AG04450 (cell line): ENCODE data around the gene LIN28B. TPM values are rescaled to one million over a fixed set of nuclear protein-coding genes. Genes with fewer than 3 reads are reported as not detected.
"Not testable (repeated sequence)": the region's sequence is repeated elsewhere in the genome, so short reads cannot be mapped to it uniquely, and the experiment has no call there.

Source experiments
- CTCF ChIA-PET: fragments of 300-600, 350-600 bp; formaldehyde crosslinking; extraction: SDS; loops from one replicate; lab custom pipeline; 2022; ENCODE audit warnings: antibody characterized with exemption, inconsistent platforms; lab: Charles Lee
- POLR2A ChIA-PET: fragments of 350-600 bp; formaldehyde crosslinking; extraction: SDS; loops from one replicate; lab custom pipeline; 2021; ENCODE audit warnings: antibody characterized with exemption, inconsistent platforms; lab: Yijun Ruan, JAX
- DNase-seq: peaks from one replicate; pipeline ENCODE4 v3.0.0-alpha.2; 2011; ENCODE audit warnings: low read depth, low spot score
- H3K27ac ChIP-seq: one replicate; pipeline ENCODE4 v1.5.1; 2012; ENCODE audit warnings: low read depth, low read length, control low read depth
- H3K27me3 ChIP-seq: one replicate; pipeline ENCODE4 v1.6.0; 2012; ENCODE audit warnings: low read length; ENCODE audit not compliant: control insufficient read depth, insufficient read depth
- H3K4me3 ChIP-seq: 2 replicates; pipeline ENCODE4 v1.5.1; 2011; ENCODE audit warnings: mild to moderate bottlenecking, low read depth, low read length, control low read depth
- H3K9me3 ChIP-seq: 2 replicates; pipeline ENCODE4 v1.5.1; 2012; ENCODE audit warnings: low read length; ENCODE audit not compliant: control insufficient read depth, insufficient read depth
- CTCF ChIP-seq: IDR thresholded peaks from 2 replicates; pipeline ENCODE4 v1.5.1; 2011; ENCODE audit warnings: low read depth, low read length, control low read depth, inconsistent platforms
- polyA plus RNA-seq: library from polyadenylated mRNA; depleted of rRNA; stranded (reverse); fragments of >200 nt; gene quantifications from 2 replicates; pipeline ENCODE4 v1.2.3, GENCODE V29; 2011

Gene LIN28B
- polyA plus RNA-seq, 1 experiment, result not detected

- no peak for DNase-seq
- Histone ChIP-seq H3K27me3 (no peaks in the 10 kb centered on the region), H3K27ac (no peak overlapping the region), H3K9me3 (no peaks in the 10 kb centered on the region), H3K4me3 (no peak overlapping the region)
- ChIA-PET POLR2A (interaction anchor here (0.5 kb wide), 1 partner anchor 11 kb away, joined by 3 read pairs; no protein-coding TSS in a partner anchor), CTCF (interaction anchor here (0.6 kb wide), 1 partner anchor 216 kb away, joined by 4 read pairs; no protein-coding TSS in a partner anchor)
- TF ChIP-seq CTCF, result no peak
Observed at GRCh38 chr6:104986625-104987024, 29.7 kb downstream of the LIN28B start.

- POLR2A ChIA-PET, result no interaction called here
- CTCF ChIA-PET, result interaction anchor here (1.0 kb wide), 1 partner anchor 10 kb away, joined by 3 read pairs; no protein-coding TSS in a partner anchor
- no peak for DNase-seq
- H3K4me3 ChIP-seq, result no peak overlapping the region
- TF ChIP-seq CTCF, result no peak
- no peak overlapping the region for H3K27ac ChIP-seq
- no peaks in the 10 kb centered on the region for H3K27me3 ChIP-seq
- no peaks in the 10 kb centered on the region for H3K9me3 ChIP-seq
Observed at GRCh38 chr6:104987218-104987617, 30.3 kb downstream of the LIN28B start.

- POLR2A ChIA-PET, result no interaction called here
- no peak for DNase-seq
- no peak for TF ChIP-seq CTCF
- Histone ChIP-seq H3K4me3 (no peak overlapping the region), H3K27ac (no peak overlapping the region), H3K9me3 (no peaks in the 10 kb centered on the region), H3K27me3 (no peaks in the 10 kb centered on the region)
- CTCF ChIA-PET, result no interaction called here
Observed at GRCh38 chr6:104990085-104990484, 33.2 kb downstream of the LIN28B start.

GRCh38 chr6:104991062-104991461, 34.2 kb downstream of the LIN28B start:
- H3K9me3 ChIP-seq, H3K4me3 ChIP-seq, POLR2A ChIA-PET, DNase-seq, H3K27ac ChIP-seq, CTCF ChIA-PET, H3K27me3 ChIP-seq: not testable (repeated sequence)

GRCh38 chr6:104993576-104993975, 36.7 kb downstream of the LIN28B start:
- H3K4me3 ChIP-seq, H3K27me3 ChIP-seq, DNase-seq, H3K9me3 ChIP-seq, H3K27ac ChIP-seq, POLR2A ChIA-PET: not testable (repeated sequence)
- CTCF ChIA-PET, result interaction anchor here (2.7 kb wide), 1 partner anchor 84 kb away, joined by 11 read pairs; no protein-coding TSS in a partner anchor

- ChIA-PET CTCF (interaction anchor here (1.3 to 3.4 kb wide), 2 partner anchors 82 to 427 kb away, joined by 3 to 27 read pairs; no protein-coding TSS in a partner anchor), POLR2A (no interaction called here)
- no peak overlapping the region for H3K27ac ChIP-seq
Observed at GRCh38 chr6:104995989-104996617, 39.2 kb downstream of the LIN28B start.

More at GRCh38 chr6:104995989-104996617, 39.2 kb downstream of the LIN28B start:
- DNase-seq, result no peak
- no peak for TF ChIP-seq CTCF
- Histone ChIP-seq H3K4me3 (no peak overlapping the region), H3K27me3 (no peaks in the 10 kb centered on the region), H3K9me3 (no peaks in the 10 kb centered on the region)
